ENCODE data around the gene SLC12A8. TPM values are rescaled to one million over a fixed set of nuclear protein-coding genes. Genes with fewer than 3 reads are reported as not detected.
"Not testable (repeated sequence)": the region's sequence is repeated elsewhere in the genome, so short reads cannot be mapped to it uniquely, and the experiment has no call there.

SLC12A8 gene
- total RNA-seq, 1 donor from 2014 or later: 13.6 TPM

DNA sequence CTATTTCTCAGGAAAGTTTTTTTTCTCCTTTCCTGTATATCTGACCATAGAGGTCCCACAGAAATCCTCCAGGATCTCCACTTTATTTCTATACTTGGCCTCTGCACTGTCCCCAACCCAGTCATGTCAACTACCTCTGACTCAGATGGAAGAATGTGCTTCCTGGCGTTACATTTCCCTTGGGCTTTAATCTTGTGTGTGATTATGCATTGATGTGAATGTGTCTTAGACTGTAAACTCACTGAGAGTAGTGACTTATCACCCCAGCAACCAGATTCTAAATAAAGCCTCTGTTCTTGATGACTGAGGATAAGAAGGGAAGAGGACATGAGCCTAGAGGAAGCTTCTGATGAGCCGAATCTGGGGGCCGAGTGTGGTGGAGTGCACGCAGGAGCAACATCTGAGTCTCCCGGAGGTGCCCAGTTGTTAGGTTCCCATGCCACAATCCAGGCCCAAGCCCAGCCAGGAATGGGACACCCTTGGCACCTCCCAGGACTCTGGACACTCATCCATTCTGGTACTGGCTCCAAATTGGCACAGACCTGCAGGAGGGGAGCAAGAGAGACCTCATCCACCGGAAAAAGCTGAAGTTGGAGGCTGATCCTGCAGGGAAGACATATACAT is 124.7 kb downstream of the SLC12A8 start:
- H3K27me3 ChIP-seq (ENCODE audit: control insufficient read depth, insufficient read depth, low read length): no peaks in the 10 kb centered on the region
- TF ChIP-seq CTCF (IDR thresholded peaks at IDR 0.05; ENCODE audit: insufficient read depth, low read length, poor library complexity, severe bottlenecking): no peak
- no peaks in the 10 kb centered on the region for H3K36me3 ChIP-seq (ENCODE audit: control insufficient read depth, insufficient read depth, low read length)
- no peak for DNase-seq (ENCODE audit: low read depth)
- no peak overlapping the region for H3K4me3 ChIP-seq (ENCODE audit: low read depth, low read length)

- H3K27me3 ChIP-seq (ENCODE audit: control insufficient read depth, insufficient read depth, low read length): no peaks in the 10 kb centered on the region
- no peaks in the 10 kb centered on the region for H3K36me3 ChIP-seq (ENCODE audit: control insufficient read depth, insufficient read depth, low read length)
- no peak for DNase-seq (ENCODE audit: low read depth)
- H3K4me3 ChIP-seq (ENCODE audit: low read depth, low read length): no peak overlapping the region
- no peak for TF ChIP-seq CTCF (IDR thresholded peaks at IDR 0.05; ENCODE audit: insufficient read depth, low read length, poor library complexity, severe bottlenecking)
Measured at GRCh38 chr3:125085166-125085565, 127.4 kb downstream of the SLC12A8 start.

GRCh38 chr3:125083776-125084175 is 128.8 kb downstream of the SLC12A8 start:
- no peaks in the 10 kb centered on the region for H3K36me3 ChIP-seq (ENCODE audit: control insufficient read depth, insufficient read depth, low read length)
- H3K4me3 ChIP-seq (ENCODE audit: low read depth, low read length): no peak overlapping the region
- TF ChIP-seq CTCF (IDR thresholded peaks at IDR 0.05; ENCODE audit: insufficient read depth, low read length, poor library complexity, severe bottlenecking): no peak
- no peak for DNase-seq (ENCODE audit: low read depth)
- H3K27me3 ChIP-seq (ENCODE audit: control insufficient read depth, insufficient read depth, low read length): no peaks in the 10 kb centered on the region

- H3K4me3 ChIP-seq (ENCODE audit: low read depth, low read length); DNase-seq (ENCODE audit: low read depth); H3K36me3 ChIP-seq (ENCODE audit: control insufficient read depth, insufficient read depth, low read length); H3K27me3 ChIP-seq (ENCODE audit: control insufficient read depth, insufficient read depth, low read length): not testable (repeated sequence)
Measured at GRCh38 chr3:125082339-125082738, 130.2 kb downstream of the SLC12A8 start.

- DNase-seq (ENCODE audit: low read depth): no peak
- TF ChIP-seq CTCF (IDR thresholded peaks at IDR 0.05; ENCODE audit: insufficient read depth, low read length, poor library complexity, severe bottlenecking): no peak
- Histone ChIP-seq H3K27me3 (ENCODE audit: control insufficient read depth, insufficient read depth, low read length) (no peaks in the 10 kb centered on the region), H3K4me3 (ENCODE audit: low read depth, low read length) (no peak overlapping the region), H3K36me3 (ENCODE audit: control insufficient read depth, insufficient read depth, low read length) (no peaks in the 10 kb centered on the region)
Measured at GRCh38 chr3:125080077-125080476, 132.5 kb downstream of the SLC12A8 start.

GRCh38 chr3:125079675-125080045 is 132.9 kb downstream of the SLC12A8 start:
- DNase-seq (ENCODE audit: low read depth): no peak
- no peak for TF ChIP-seq CTCF (IDR thresholded peaks at IDR 0.05; ENCODE audit: insufficient read depth, low read length, poor library complexity, severe bottlenecking)
- H3K36me3 ChIP-seq (ENCODE audit: control insufficient read depth, insufficient read depth, low read length): no peaks in the 10 kb centered on the region
- H3K27me3 ChIP-seq (ENCODE audit: control insufficient read depth, insufficient read depth, low read length): no peaks in the 10 kb centered on the region
- no peak overlapping the region for H3K4me3 ChIP-seq (ENCODE audit: low read depth, low read length)
